Colonic mucosa (tissue), 4 donors: Measurements from ENCODE around the gene COBL. TPM values are rescaled to one million over a fixed set of nuclear protein-coding genes. Genes with fewer than 3 reads are reported as not detected.

Experiments
- DNase-seq: peaks from one replicate; pipeline ENCODE4 v3.0.0-alpha.2; 2020
- H3K27ac ChIP-seq: fragments of 200-600 bp; one replicate; pipeline ENCODE4 v1.8.0; 2021
- H3K27me3 ChIP-seq: fragments of 200-600 bp; one replicate; pipeline ENCODE4 v1.8.0; 2021
- H3K36me3 ChIP-seq: fragments of 200-600 bp; one replicate; pipeline ENCODE4 v1.8.0; 2021
- H3K4me1 ChIP-seq: fragments of 200-600 bp; one replicate; pipeline ENCODE4 v1.8.0; 2021; ENCODE audit warnings: mild to moderate bottlenecking
- H3K4me3 ChIP-seq: fragments of 200-600 bp; one replicate; pipeline ENCODE4 v1.8.0; 2021
- H3K9ac ChIP-seq, 2 donors: one replicate each; pipeline ENCODE4 v1.7.0; 2013; ENCODE audit warnings: control low read depth in 2 of 2, low read depth in 2 of 2, low read length in 2 of 2
- H3K9me3 ChIP-seq: fragments of 200-600 bp; one replicate; pipeline ENCODE4 v1.8.0; 2021
- intact Hi-C: fragments of 100-400 bp; cut with DNase I; formaldehyde crosslinking; loops from one replicate; pipeline ENCODE4 v1.14.1; 2022
- total RNA-seq, 2 donors: library from RNA; stranded (reverse); fragmentation: NEBNext Ultra II Directional in 1 of 2; extraction: Animal tissue kit (Norgen Biotek cat#: 25700) in 1 of 2; gene quantifications; one replicate each; pipeline ENCODE4 v1.2.1, GENCODE V29; 2021
- TF ChIP-seq, protein P1 (sequence below): fragments of 200-600 bp; IDR thresholded peaks from one replicate; pipeline ENCODE4 v1.8.0; 2022; ENCODE audit warnings: antibody characterized with exemption, mild to moderate bottlenecking
- donor health status: healthy.
- donor health status: DM: no; HTN: no; CAD: no.
- donor health status: DM: no; HTN: no; CAD: no.

Gene COBL
- total RNA-seq, 2 donors from 2014 or later = 36.8 to 49.2 TPM

DNA sequence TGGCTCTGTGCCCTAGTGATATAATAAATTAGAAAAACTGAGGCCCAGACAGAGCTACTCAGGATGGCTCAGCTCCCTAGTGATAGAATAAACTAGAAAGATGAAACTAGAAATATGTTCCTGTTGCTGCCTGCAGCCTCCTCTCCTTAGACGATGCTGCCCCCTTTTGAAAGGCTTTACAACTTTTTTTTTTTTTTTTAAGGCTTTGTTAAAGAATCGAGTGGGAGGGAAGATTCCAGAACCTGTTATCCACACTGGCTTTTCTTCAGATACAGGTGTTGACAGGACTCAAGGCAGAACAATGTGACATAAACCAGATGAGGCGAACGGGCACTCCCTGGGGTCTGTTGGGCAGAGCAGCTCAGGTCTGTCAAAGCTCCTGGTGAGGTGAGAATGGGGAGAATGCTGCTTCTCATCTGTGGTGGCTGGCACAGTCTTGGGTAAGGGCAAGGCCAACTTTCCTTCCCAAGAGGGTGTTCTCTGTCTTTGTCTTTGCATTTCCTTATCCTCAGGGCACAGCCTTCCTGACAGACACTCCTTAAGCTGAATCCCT is 175.1 kb downstream of the COBL start:
- no peak for DNase-seq
- H3K27ac ChIP-seq = no peak overlapping the region
- no peaks in the 10 kb centered on the region for H3K4me1 ChIP-seq
- intact Hi-C loops = loop anchor here (5.0 kb wide), 1 partner anchor 669 kb away; no protein-coding TSS in a partner anchor
- no peaks in the 10 kb centered on the region for H3K36me3 ChIP-seq
- TF ChIP-seq, protein P1, sequence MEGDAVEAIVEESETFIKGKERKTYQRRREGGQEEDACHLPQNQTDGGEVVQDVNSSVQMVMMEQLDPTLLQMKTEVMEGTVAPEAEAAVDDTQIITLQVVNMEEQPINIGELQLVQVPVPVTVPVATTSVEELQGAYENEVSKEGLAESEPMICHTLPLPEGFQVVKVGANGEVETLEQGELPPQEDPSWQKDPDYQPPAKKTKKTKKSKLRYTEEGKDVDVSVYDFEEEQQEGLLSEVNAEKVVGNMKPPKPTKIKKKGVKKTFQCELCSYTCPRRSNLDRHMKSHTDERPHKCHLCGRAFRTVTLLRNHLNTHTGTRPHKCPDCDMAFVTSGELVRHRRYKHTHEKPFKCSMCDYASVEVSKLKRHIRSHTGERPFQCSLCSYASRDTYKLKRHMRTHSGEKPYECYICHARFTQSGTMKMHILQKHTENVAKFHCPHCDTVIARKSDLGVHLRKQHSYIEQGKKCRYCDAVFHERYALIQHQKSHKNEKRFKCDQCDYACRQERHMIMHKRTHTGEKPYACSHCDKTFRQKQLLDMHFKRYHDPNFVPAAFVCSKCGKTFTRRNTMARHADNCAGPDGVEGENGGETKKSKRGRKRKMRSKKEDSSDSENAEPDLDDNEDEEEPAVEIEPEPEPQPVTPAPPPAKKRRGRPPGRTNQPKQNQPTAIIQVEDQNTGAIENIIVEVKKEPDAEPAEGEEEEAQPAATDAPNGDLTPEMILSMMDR = peak; percentile 20
- no peaks in the 10 kb centered on the region for H3K27me3 ChIP-seq
- H3K4me3 ChIP-seq = no peak overlapping the region
- H3K9me3 ChIP-seq = no peaks in the 10 kb centered on the region
- no peak overlapping the region for H3K9ac ChIP-seq

DNA sequence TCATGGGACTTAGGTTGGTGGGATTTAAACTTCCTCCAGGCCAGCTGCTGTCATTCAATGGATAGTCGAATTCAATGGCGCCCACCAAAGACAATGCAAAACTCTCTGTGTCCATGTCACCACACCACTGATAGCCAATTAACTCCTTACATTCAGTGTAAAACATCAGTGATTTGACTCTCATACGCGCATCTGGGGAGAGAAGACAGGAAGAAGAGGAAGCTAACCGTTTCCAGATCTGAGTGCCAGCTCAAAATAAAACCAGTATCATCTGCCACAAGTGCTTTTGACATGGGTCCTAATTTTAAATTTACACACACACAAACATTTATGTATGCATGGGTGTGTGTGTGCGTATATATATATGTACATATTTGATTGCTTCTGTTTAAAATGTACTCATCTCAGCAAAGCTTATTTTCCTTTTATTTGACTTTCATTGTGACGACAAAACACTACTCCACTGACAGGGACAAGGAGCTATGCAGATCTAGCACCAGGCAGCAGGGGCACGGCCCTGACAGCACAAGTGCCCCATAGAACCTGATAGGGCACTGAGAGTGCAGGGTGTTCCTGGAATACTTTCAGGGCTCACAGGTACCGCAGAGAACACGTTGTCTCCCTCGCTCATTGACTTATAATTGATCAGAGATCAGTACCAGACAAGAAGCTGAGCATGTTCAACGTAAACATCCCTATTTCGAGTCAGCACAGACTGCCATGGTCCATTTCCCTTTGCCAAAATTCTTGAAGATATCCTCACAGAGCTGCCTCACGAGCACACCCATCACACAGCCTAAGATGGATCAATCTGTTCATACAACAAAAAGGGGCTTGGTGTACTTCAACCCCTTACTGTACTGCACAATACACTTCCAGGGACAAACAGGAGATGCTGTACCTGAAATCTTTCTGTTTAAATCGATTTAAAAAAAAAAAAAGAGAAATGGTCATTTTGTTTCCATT is 176.1 kb downstream of the COBL start:
- no peaks in the 10 kb centered on the region for H3K27me3 ChIP-seq
- no peak overlapping the region for H3K4me3 ChIP-seq
- intact Hi-C loops = loop anchor here (5.0 kb wide), 1 partner anchor 668 kb away; no protein-coding TSS in a partner anchor
- no peaks in the 10 kb centered on the region for H3K36me3 ChIP-seq
- no peaks in the 10 kb centered on the region for H3K9me3 ChIP-seq
- H3K4me1 ChIP-seq = no peaks in the 10 kb centered on the region
- no peak overlapping the region for H3K27ac ChIP-seq
- H3K9ac ChIP-seq = no peak overlapping the region
- TF ChIP-seq, protein P1 = no peak
- no peak for DNase-seq

GRCh38 chr7:51139796-51140195 is 176.8 kb downstream of the COBL start:
- intact Hi-C loops = loop anchor here (5.0 to 10.0 kb wide), 2 partner anchors 325 to 667 kb away; no protein-coding TSS in a partner anchor
- Histone ChIP-seq H3K9ac (no peak overlapping the region), H3K36me3 (no peaks in the 10 kb centered on the region), H3K9me3 (no peaks in the 10 kb centered on the region), H3K4me3 (no peak overlapping the region), H3K27me3 (no peaks in the 10 kb centered on the region), H3K4me1 (no peaks in the 10 kb centered on the region), H3K27ac (no peak overlapping the region)
- no peak for DNase-seq
- TF ChIP-seq, protein P1 = no peak

DNA sequence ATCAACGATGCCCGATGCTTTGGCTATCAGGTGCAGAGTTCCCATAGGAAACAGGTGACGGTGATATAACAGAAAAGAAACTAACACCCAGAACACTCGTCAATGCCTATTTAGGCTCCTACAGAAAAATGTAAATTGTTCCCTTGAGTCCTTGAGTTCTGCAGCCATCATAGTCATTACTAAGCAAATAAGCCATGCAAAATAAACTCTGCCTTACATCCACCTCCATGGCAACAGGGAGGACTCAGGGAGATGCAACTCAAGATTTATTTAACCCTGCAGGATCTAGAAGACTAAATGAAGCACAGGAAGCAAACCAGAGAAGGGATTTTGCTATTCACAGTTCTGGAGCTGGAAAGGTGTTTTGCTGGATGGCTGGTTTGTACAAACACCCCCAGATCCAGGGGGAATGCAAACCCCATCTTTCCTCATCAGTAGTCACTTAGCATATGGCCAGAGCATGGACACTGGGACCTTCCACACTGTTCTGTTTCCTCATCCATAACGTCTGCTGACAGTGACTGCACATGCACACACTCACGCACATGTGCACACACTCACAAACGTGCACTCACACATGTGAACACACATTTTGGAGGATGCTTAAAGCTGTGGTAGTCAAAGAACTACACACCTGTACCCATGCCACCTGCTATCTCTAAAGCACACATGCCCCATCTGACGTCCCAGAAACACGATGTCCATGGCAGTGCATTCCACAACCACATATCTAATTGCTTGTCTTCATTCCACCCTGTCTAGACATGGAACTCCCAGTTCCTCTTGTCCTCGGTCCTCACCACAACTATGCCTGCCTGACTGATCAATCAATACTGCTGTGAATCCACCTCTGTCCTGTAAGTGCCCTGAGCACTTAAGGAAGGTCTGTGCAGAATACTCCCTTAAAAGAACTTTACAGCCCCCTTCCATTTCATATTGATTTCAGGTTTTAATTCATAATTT is 178.2 kb downstream of the COBL start:
- H3K27me3 ChIP-seq = no peaks in the 10 kb centered on the region
- no peak overlapping the region for H3K27ac ChIP-seq
- DNase-seq = no peak
- no peak overlapping the region for H3K4me3 ChIP-seq
- no peak overlapping the region for H3K9ac ChIP-seq
- H3K4me1 ChIP-seq = no peaks in the 10 kb centered on the region
- TF ChIP-seq, protein P1 = no peak
- no peaks in the 10 kb centered on the region for H3K36me3 ChIP-seq
- intact Hi-C loops = loop anchor here (10.0 kb wide), 1 partner anchor 324 kb away; no protein-coding TSS in a partner anchor
- no peaks in the 10 kb centered on the region for H3K9me3 ChIP-seq

GRCh38 chr7:51135576-51135975 is 181.0 kb downstream of the COBL start:
- Histone ChIP-seq H3K4me1 (no peaks in the 10 kb centered on the region), H3K4me3 (no peak overlapping the region), H3K36me3 (no peaks in the 10 kb centered on the region), H3K27me3 (no peaks in the 10 kb centered on the region), H3K9me3 (no peaks in the 10 kb centered on the region), H3K27ac (no peak overlapping the region), H3K9ac (no peak overlapping the region)
- intact Hi-C loops = loop anchor here (10.0 kb wide), 1 partner anchor 321 kb away; no protein-coding TSS in a partner anchor
- TF ChIP-seq, protein P1 = no peak
- no peak for DNase-seq
